IPS-18c (cell line): Measurements from ENCODE around the gene CCDC82.
"Not testable (repeated sequence)": the region's sequence is repeated elsewhere in the genome, so short reads cannot be mapped to it uniquely, and the experiment has no call there.

Experiments used
- H3K4me3 ChIP-seq: 2 replicates; pipeline ENCODE4 v1.7.0; 2013; ENCODE audit warnings: low read depth, mild to moderate bottlenecking, low read length, moderate library complexity; ENCODE audit not compliant: insufficient read depth
- H3K9me3 ChIP-seq: one replicate; pipeline ENCODE4 v1.6.1; 2013; ENCODE audit warnings: mild to moderate bottlenecking, low read length, moderate library complexity; ENCODE audit not compliant: control insufficient read depth, insufficient read depth

CCDC82 gene

GRCh38 chr11:96389720-96390487 is at the start of gene CCDC82, which contains the start of gene JRKL:
CCDC82 (minus strand) TSS chr11:96389912; CDS start chr11:96384747, 5,165 bp downstream.
JRKL (plus strand) TSS chr11:96390013; CDS start chr11:96390650, 637 bp downstream.
- Histone ChIP-seq H3K4me3 (peak within 1 kb of the TSS; percentile 94), H3K9me3 (no peaks in the 10 kb centered on the region)

GRCh38 chr11:96432654-96433053 is 42.9 kb upstream of the CCDC82 start:
- not testable (repeated sequence) for H3K4me3 ChIP-seq

GRCh38 chr11:96430668-96431067 is 41.0 kb upstream of the CCDC82 start:
- Histone ChIP-seq H3K4me3 (no peak overlapping the region), H3K9me3 (no peaks in the 10 kb centered on the region)

More at GRCh38 chr11:96432654-96433053, 42.9 kb upstream of the CCDC82 start:
- not testable (repeated sequence) for H3K9me3 ChIP-seq

GRCh38 chr11:96424693-96425092 is 35.0 kb upstream of the CCDC82 start:
- no peaks in the 10 kb centered on the region for H3K9me3 ChIP-seq
- no peak overlapping the region for H3K4me3 ChIP-seq

- no peak overlapping the region for H3K4me3 ChIP-seq
Measured at GRCh38 chr11:96413408-96413807, 23.7 kb upstream of the CCDC82 start.

GRCh38 chr11:96412761-96413381 is 23.2 kb upstream of the CCDC82 start:
- no peak overlapping the region for H3K4me3 ChIP-seq
- no peaks in the 10 kb centered on the region for H3K9me3 ChIP-seq

More at GRCh38 chr11:96413408-96413807, 23.7 kb upstream of the CCDC82 start:
- no peaks in the 10 kb centered on the region for H3K9me3 ChIP-seq

GRCh38 chr11:96411412-96411811 is 21.7 kb upstream of the CCDC82 start:
- H3K4me3 ChIP-seq: peak overlapping the region; percentile 34; the same call in 1 of the 2 replicates
- H3K9me3 ChIP-seq: not testable (repeated sequence)

GRCh38 chr11:96400697-96401096 is 11.0 kb upstream of the CCDC82 start:
- no peak overlapping the region for H3K4me3 ChIP-seq
- H3K9me3 ChIP-seq: no peaks in the 10 kb centered on the region

GRCh38 chr11:96397863-96398262 is 8.2 kb upstream of the CCDC82 start:
- H3K4me3 ChIP-seq: no peak overlapping the region
- no peaks in the 10 kb centered on the region for H3K9me3 ChIP-seq

- Histone ChIP-seq H3K9me3 (no peaks in the 10 kb centered on the region), H3K4me3 (no peak overlapping the region)
Measured at GRCh38 chr11:96396637-96397036, 6.9 kb upstream of the CCDC82 start.

GRCh38 chr11:96394773-96395172 is 5.1 kb upstream of the CCDC82 start:
- Histone ChIP-seq H3K9me3 (no peaks in the 10 kb centered on the region), H3K4me3 (no peak overlapping the region)

- no peaks in the 10 kb centered on the region for H3K9me3 ChIP-seq
- H3K4me3 ChIP-seq: no peak overlapping the region
Measured at GRCh38 chr11:96393753-96394348, 4.1 kb upstream of the CCDC82 start.

- Histone ChIP-seq H3K9me3 (no peaks in the 10 kb centered on the region), H3K4me3 (no peak overlapping the region)
Measured at GRCh38 chr11:96391698-96392307, 2.1 kb upstream of the CCDC82 start.

GRCh38 chr11:96390488-96390792 is 728 bp upstream of the CCDC82 start:
- H3K4me3 ChIP-seq: peak overlapping the region; percentile 94
- no peaks in the 10 kb centered on the region for H3K9me3 ChIP-seq

GRCh38 chr11:96388891-96389719 is 607 bp downstream of the CCDC82 start:
- peak overlapping the region; percentile 94 for H3K4me3 ChIP-seq
- no peaks in the 10 kb centered on the region for H3K9me3 ChIP-seq

GRCh38 chr11:96385187-96385586 is 4.5 kb downstream of the CCDC82 start:
- no peaks in the 10 kb centered on the region for H3K9me3 ChIP-seq

GRCh38 chr11:96384156-96384555 is 5.6 kb downstream of the CCDC82 start:
- H3K9me3 ChIP-seq: no peaks in the 10 kb centered on the region

More at GRCh38 chr11:96385187-96385586, 4.5 kb downstream of the CCDC82 start:
- no peak overlapping the region for H3K4me3 ChIP-seq

More at GRCh38 chr11:96384156-96384555, 5.6 kb downstream of the CCDC82 start:
- H3K4me3 ChIP-seq: no peak overlapping the region
